Measurements from ENCODE around the gene GNB5. TPM values are rescaled to one million over a fixed set of nuclear protein-coding genes. Genes with fewer than 3 reads are reported as not detected.
"Not testable (repeated sequence)": the region's sequence is repeated elsewhere in the genome, so short reads cannot be mapped to it uniquely, and the experiment has no call there.

The GNB5 gene
- total RNA-seq, 1 donor: 25.3 TPM

GRCh38 chr15:52171807-52172206 lies 19.4 kb downstream of the GNB5 start:
- no peak for DNase-seq (ENCODE audit: low read depth in 2 of 3, low spot score in 2 of 3)

GRCh38 chr15:52171386-52171785 lies 19.8 kb downstream of the GNB5 start:
- peak in 2 of 3 donors; percentile 26 to 43 for DNase-seq (ENCODE audit: low read depth in 2 of 3, low spot score in 2 of 3)

GRCh38 chr15:52170199-52170598 lies 21.0 kb downstream of the GNB5 start:
- not testable (repeated sequence) for DNase-seq (ENCODE audit: low read depth in 2 of 3, low spot score in 2 of 3)

- DNase-seq (ENCODE audit: low read depth in 2 of 3, low spot score in 2 of 3): not testable (repeated sequence)
Measured at GRCh38 chr15:52165494-52166131, 25.6 kb downstream of the GNB5 start.

DNA sequence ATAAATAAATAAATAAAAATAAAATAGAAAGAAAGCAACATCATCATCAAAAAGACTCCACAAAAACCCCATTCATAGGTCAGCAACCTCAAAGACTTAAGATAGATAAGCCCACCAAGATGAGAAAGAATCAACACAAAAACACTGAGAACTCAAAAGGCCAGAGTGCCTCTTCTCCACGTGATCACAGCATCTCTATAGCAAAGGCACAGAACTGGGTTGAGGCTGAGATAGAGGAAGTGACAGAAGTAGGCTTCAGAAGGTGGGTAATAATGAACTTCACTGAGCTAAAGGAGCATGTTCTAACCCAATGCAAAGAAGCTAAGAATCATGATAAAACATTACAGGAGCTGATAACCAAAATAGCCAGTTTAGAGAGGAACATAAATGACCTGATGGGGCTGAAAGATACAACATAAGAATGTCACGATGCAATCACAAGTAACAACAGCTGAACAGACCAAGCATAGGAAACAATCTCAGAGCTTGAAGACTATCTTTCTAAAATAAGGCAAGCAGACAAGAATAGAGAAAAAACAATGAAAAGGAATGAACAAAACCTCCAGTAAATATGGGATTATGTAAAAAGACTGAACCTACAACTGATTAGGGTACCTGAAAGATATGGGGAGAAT lies 26.4 kb downstream of the GNB5 start:
- no peak for DNase-seq (ENCODE audit: low read depth in 2 of 3, low spot score in 2 of 3)

- peak in 2 of 3 donors; percentile 21 to 42 for DNase-seq (ENCODE audit: low read depth in 2 of 3, low spot score in 2 of 3)
Measured at GRCh38 chr15:52163321-52164190, 27.6 kb downstream of the GNB5 start.

DNA sequence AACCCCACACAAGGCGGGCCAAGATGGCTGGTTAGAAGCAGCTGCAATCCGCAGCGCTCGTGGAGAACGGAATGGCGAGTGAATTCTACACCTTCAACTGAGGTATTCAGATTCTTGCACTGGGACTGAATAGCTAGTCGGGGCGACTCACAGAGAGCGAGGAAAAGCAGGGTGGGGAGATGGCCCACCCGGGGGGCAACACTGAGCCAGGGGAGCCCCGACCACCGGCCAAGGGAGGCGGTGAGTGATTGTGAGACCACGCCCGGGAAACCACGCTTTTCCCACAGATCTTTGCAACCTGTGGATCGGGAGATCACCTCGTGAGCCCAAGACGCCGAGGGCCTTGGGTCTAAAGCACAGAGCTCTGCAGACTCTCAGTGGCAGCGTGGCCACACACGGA lies 28.3 kb downstream of the GNB5 start:
- DNase-seq (ENCODE audit: low read depth in 2 of 3, low spot score in 2 of 3): no peak

DNA sequence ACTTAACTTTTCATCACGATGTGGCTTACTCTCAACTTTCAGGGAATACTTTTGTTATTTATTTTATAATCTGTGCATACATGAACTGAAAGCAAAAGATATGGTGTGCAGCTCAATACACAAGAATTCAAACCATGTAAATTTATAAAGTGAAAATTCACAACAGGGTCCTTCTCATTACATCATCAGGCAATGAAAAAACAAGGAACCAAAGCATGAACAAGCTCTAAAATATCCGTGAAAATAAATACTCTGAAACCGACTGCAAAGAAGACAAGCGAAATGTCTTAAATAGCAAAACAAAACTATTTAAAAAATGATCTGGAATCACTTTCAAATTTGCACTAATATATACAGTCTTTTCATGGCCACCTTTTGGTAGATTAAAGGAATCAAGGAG lies 28.9 kb downstream of the GNB5 start:
- no peak for DNase-seq (ENCODE audit: low read depth in 2 of 3, low spot score in 2 of 3)

DNA sequence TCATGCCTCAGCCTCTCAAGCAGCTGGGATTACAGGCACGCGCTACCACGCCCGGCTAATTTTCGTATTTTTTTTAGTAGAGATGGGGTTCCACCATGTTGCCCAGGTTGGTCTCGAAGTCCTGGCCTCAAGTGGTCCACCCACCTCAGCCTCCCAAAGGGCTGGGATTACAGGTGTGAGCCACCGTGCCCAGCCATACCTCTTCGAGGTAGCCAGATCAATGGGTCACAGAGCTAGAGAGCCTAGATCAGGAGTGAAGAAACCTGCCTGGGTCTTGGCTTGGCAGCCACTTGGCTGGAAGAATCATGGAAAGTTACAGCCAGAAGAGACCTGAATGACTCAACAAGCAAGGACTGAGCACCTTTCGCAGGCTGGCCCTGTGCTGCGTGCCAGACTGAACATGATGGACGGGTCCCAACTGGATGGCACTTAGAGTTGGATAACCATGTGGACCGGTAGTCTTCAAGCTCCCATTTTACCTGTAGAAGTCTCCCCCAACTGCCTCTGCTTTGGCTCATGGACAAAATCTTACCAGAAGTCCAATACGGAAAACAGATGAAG lies 29.7 kb downstream of the GNB5 start:
- DNase-seq (ENCODE audit: low read depth in 2 of 3, low spot score in 2 of 3): no peak

GRCh38 chr15:52159645-52160044 lies 31.5 kb downstream of the GNB5 start:
- DNase-seq (ENCODE audit: low read depth in 2 of 3, low spot score in 2 of 3): no peak

- DNase-seq (ENCODE audit: low read depth in 2 of 3, low spot score in 2 of 3): no peak
Measured at GRCh38 chr15:52158084-52158765, 33.0 kb downstream of the GNB5 start.

DNA sequence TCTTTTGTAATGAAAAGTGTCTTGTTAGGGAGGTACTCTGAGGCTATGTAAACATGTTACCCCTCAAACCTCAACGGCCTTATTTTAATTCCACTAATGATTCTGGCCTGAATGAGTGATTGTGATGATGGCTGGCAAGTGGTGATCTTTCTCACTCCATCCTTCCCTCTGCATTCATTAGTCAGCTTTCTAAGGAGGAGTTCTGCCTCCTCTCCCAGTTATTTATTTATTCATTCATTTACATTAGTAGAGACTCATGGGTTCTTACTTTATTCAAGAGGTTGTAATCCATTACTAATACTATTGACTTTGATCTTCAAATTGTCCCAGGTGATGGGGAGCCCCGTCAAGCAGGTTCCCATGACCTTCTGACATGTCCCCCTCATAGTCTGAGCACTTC lies 35.3 kb downstream of the GNB5 start:
- no peak for DNase-seq (ENCODE audit: low read depth in 2 of 3, low spot score in 2 of 3)

GRCh38 chr15:52154896-52155865 lies 36.0 kb downstream of the GNB5 start:
- peak in 1 of 3 donors; percentile 24 for DNase-seq (ENCODE audit: low read depth in 2 of 3, low spot score in 2 of 3)

GRCh38 chr15:52153900-52154895 lies 37.0 kb downstream of the GNB5 start:
- no peak for DNase-seq (ENCODE audit: low read depth in 2 of 3, low spot score in 2 of 3)

DNA sequence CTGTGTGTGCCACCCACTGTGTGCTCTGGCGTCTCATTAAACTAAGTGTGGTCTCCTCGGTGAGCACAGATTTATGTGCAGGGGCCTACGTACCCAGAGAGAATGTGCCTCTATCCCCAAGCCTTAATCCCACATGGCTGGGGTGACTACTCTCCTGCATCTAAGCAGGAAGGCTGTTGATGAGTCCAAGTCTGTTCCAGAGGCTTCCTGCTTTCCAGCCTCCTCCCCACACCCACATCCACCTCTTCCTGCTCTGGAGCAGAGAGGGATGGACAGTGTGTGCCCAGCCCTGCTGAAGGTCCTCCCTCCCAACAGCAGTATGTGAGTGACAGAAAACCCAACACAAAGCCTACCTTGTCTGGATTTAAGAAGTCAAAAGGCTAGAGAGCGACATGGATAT lies 39.8 kb downstream of the GNB5 start:
- DNase-seq (ENCODE audit: low read depth in 2 of 3, low spot score in 2 of 3): no peak

- no peak for DNase-seq (ENCODE audit: low read depth in 2 of 3, low spot score in 2 of 3)
Measured at GRCh38 chr15:52150871-52151270, 40.3 kb downstream of the GNB5 start.

- DNase-seq (ENCODE audit: low read depth in 2 of 3, low spot score in 2 of 3): no peak
Measured at GRCh38 chr15:52150043-52150825, 41.0 kb downstream of the GNB5 start.

DNA sequence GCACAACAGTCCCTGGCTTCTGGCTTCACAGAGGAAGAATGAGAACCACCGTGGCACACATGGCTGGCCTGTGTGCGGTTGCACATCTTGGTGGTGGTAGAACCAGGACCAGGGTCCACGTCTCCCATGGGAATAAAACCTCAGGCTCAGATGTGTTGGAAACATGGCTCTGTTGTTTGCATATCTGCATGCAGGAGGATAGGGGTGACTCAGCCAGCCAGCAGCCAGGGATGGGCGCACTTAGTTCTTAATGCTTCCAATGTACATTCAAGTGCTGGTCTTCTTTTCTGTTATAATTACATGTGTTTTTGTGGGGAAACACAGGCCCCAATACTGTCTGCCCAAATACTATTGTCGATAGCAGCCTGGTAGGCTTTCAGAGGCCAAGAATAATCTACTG lies 42.8 kb downstream of the GNB5 start:
- no peak for DNase-seq (ENCODE audit: low read depth in 2 of 3, low spot score in 2 of 3)
